Liver (tissue), 9 donors: ENCODE results near the gene PSPN. TPM values are rescaled to one million over a fixed set of nuclear protein-coding genes. Genes with fewer than 3 reads are reported as not detected.

Experiments used
- DNase-seq: peaks from one replicate; pipeline ENCODE4 v3.0.0-alpha.2; 2017; ENCODE audit warnings: low spot score
- H3K27ac ChIP-seq, 2 donors: one replicate each; pipeline ENCODE4 v1.7.0; 2013; ENCODE audit warnings: inconsistent platforms in 2 of 2, low read length in 2 of 2, control low read depth in 1 of 2, low read depth in 1 of 2, mild to moderate bottlenecking in 1 of 2
- H3K27me3 ChIP-seq, 4 donors: one replicate each; pipeline versions ENCODE4 v1.6.1 to v1.7.0; 2013; ENCODE audit warnings: low read length in 3 of 4, inconsistent platforms in 1 of 4, mild to moderate bottlenecking in 1 of 4, moderate library complexity in 1 of 4; ENCODE audit not compliant: control insufficient read depth in 4 of 4, insufficient read depth in 4 of 4
- H3K36me3 ChIP-seq, 4 donors: one replicate each; pipeline versions ENCODE4 v1.6.1 to v1.7.0; 2013; ENCODE audit warnings: low read length in 3 of 4, mild to moderate bottlenecking in 3 of 4, low read depth in 1 of 4, moderate library complexity in 1 of 4; ENCODE audit not compliant: control insufficient read depth in 4 of 4, insufficient read depth in 3 of 4
- H3K4me1 ChIP-seq, 4 donors: one replicate each; pipeline versions ENCODE4 v1.6.1 to v1.7.0; 2013; ENCODE audit warnings: low read length in 3 of 4, mild to moderate bottlenecking in 3 of 4, moderate library complexity in 1 of 4; ENCODE audit not compliant: control insufficient read depth in 4 of 4, insufficient read depth in 4 of 4
- H3K4me3 ChIP-seq, 3 donors: one replicate each; pipeline versions ENCODE4 v1.6.1 to v1.7.0; 2013; ENCODE audit warnings: low read length in 3 of 3, control low read depth in 1 of 3, low read depth in 1 of 3, mild to moderate bottlenecking in 1 of 3
- H3K9ac ChIP-seq, 2 donors: one replicate each; pipeline ENCODE4 v1.7.0; 2013; ENCODE audit warnings: low read length in 2 of 2, mild to moderate bottlenecking in 2 of 2, moderate library complexity in 2 of 2, control low read depth in 1 of 2, low read depth in 1 of 2
- H3K9me3 ChIP-seq, 4 donors: one replicate each; pipeline versions ENCODE4 v1.6.1 to v1.7.0; 2013; ENCODE audit warnings: low read length in 3 of 4; ENCODE audit not compliant: control insufficient read depth in 4 of 4
- EGR1 ChIP-seq, 2 donors: IDR thresholded peaks; 2 replicates each; pipeline ENCODE4 v1.6.1; 2016 to 2018; ENCODE audit warnings: antibody characterized with exemption in 2 of 2, low read depth in 2 of 2
- FOXA1 ChIP-seq: IDR thresholded peaks from 2 replicates; pipeline ENCODE4 v1.6.1; 2016; ENCODE audit warnings: antibody characterized with exemption
- GABPA ChIP-seq, 2 donors: IDR thresholded peaks in 1 of 2; conservative IDR thresholded peaks in 1 of 2; 2 replicates each; pipeline ENCODE4 v1.6.1; 2016; ENCODE audit warnings: antibody characterized with exemption in 2 of 2, mild to moderate bottlenecking in 1 of 2, moderate library complexity in 1 of 2
- JUND ChIP-seq, 2 donors: IDR thresholded peaks; 2 replicates each; pipeline ENCODE4 v1.6.1; 2016; ENCODE audit warnings: antibody characterized with exemption in 2 of 2
- RXRA ChIP-seq, 2 donors: IDR thresholded peaks; 2 replicates each; pipeline ENCODE4 v1.6.1; 2017 to 2018; ENCODE audit warnings: antibody characterized with exemption in 2 of 2, mild to moderate bottlenecking in 1 of 2
- SP1 ChIP-seq: IDR thresholded peaks from 2 replicates; pipeline ENCODE4 v1.6.1; 2018; ENCODE audit warnings: antibody characterized with exemption, mild to moderate bottlenecking
- TAF1 ChIP-seq: conservative IDR thresholded peaks from 2 replicates; pipeline ENCODE4 v1.6.1; 2016; ENCODE audit warnings: antibody characterized with exemption, mild to moderate bottlenecking
- YY1 ChIP-seq: IDR thresholded peaks from 2 replicates; pipeline ENCODE4 v1.6.1; 2016; ENCODE audit warnings: antibody characterized with exemption, mild to moderate bottlenecking
- WGBS: extraction: QIAGEN DNeasy Blood & Tissue Kit; methylation state at CpG from one replicate; pipeline ENCODE4 v1.1.7; 2013; 5-methylcytosine and 5-hydroxymethylcytosine counted together
- polyA plus RNA-seq, 2 donors: library from polyadenylated mRNA; stranded (reverse) in 1 of 2; unstranded in 1 of 2; fragments of 200-250 nt in 1 of 2; fragments of >200 nt in 1 of 2; fragmentation: Nextera tagmentation in 1 of 2; extraction: Ambion mirVana in 1 of 2; gene quantifications; one replicate each; pipeline versions ENCODE4 v1.2.1 to v1.2.3, GENCODE V29; 2013 to 2015
- total RNA-seq, 2 donors: library from RNA; depleted of rRNA; stranded (reverse); fragments of >200 nt; gene quantifications; one replicate each; pipeline ENCODE4 v1.2.3, GENCODE V29; 2014
- TF ChIP-seq, protein P1 (sequence below): IDR thresholded peaks from 2 replicates; pipeline ENCODE4 v1.6.1; 2016; ENCODE audit warnings: antibody characterized with exemption
- TF ChIP-seq, protein P2 (sequence below): IDR thresholded peaks from 2 replicates; pipeline ENCODE4 v1.6.1; 2016; ENCODE audit warnings: antibody characterized with exemption
- TF ChIP-seq, protein P3 (sequence below): IDR thresholded peaks from 2 replicates; pipeline ENCODE4 v1.6.1; 2016; ENCODE audit warnings: antibody characterized with exemption, mild to moderate bottlenecking
- TF ChIP-seq, protein P4 (sequence below): fragments of 150-350 bp; IDR thresholded peaks from 2 replicates; pipeline ENCODE4 v1.5.1; 2017; ENCODE audit warnings: improper control_type of control experiment, low read depth, low read length; ENCODE audit not compliant: missing input control
- donor health status: healthy.
- donor health status: healthy.
- donor health status: healthy.
- donor health status: healthy.
- donor health status: healthy.

PSPN gene
- total and polyA plus RNA-seq, 4 donors = 0.51 to 0.75 (median 0.62) TPM

DNA sequence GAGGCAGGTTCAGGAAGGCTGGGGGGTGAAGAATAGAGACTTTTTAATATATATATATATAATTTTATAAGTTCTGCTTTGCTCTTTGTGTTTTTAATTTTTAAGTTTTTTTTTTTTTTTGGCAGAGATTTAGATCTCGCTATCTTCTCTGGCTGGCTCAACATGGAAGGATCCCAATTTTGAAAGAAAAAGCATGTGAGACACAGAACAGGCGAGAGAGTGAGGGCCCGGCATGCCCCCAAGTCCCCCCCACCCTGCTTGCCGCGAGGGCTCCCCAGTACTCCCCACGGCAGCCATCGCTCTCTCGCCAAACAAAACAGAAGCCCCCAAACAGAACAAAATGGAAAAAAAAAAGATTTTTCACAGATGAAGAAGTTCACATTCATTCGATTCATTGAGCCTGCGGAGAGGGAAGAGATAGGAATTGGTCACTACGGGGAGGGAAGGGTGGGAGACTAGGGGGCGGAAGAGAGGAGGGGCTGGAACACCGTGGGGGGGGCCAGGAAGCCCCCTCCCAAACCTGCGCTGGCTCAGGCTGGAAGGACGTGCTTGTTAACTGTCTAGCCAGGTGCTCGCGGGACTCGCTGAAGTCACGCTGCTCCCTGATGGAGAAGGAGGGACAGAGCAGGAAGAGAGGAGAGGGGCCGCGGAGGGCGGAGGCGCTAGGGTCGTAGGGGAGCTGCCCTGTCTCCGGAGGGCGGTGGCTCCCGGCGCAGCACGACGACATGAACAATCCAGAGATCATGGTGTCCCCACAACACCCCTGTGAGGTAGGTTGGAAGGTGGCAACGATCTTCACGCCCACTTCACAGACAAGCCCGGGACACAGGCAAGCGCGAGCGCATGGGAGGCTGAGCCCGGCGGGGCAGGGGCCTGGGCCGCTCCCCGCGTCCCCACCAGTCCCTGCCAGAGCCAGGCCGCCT is 38.2 kb upstream of the PSPN start:
- H3K36me3 ChIP-seq = peaks cover 16 to 48% (median 30%) of the 10 kb centered on the region in 4 donors
- H3K27me3 ChIP-seq = no peaks in the 10 kb centered on the region
- TF ChIP-seq TAF1 = no peak
- no peak for TF ChIP-seq SP1
- no peak for TF ChIP-seq RXRA (IDR thresholded peaks at IDR 0.05)
- no peak for TF ChIP-seq JUND (IDR thresholded peaks at IDR 0.05)
- no peak for TF ChIP-seq EGR1 (IDR thresholded peaks at IDR 0.05; ENCODE audit: low read depth in 2 of 2)
- no peak for TF ChIP-seq GABPA (IDR thresholded peaks at IDR 0.05 in 1 of 2, conservative IDR thresholded peaks at IDR 0.05 in 1 of 2)
- TF ChIP-seq YY1 = no peak
- no peak overlapping the region for H3K4me3 ChIP-seq
- WGBS = 86% methylated on average over 42 of the region's 42 CpGs
- no peak overlapping the region for H3K27ac ChIP-seq
- DNase-seq = no peak
- H3K9ac ChIP-seq = no peak overlapping the region
- H3K9me3 ChIP-seq = no peaks in the 10 kb centered on the region
- no peaks in the 10 kb centered on the region for H3K4me1 ChIP-seq

DNA sequence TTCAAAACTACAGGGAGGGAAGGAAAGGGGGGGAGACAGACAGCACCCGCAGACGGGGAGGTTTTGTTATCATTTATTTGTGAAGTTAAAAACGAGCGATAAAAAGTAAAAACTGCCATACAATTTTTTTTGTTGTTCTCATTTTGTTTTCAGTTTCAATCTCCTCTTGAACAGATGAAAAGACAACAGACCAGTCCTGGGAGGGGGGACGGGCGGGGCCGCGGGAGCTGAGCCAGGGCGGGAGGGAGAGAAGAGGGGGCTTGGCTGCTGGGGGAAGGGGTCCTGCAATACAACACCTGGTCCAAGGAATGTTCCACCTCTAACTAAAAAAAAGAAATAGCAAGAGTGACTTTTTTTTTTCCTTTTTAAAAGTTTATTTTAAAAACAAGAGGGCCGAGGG is 37.6 kb upstream of the PSPN start:
- WGBS = 70% methylated on average over 10 of the region's 10 CpGs
- no peaks in the 10 kb centered on the region for H3K27me3 ChIP-seq
- H3K9ac ChIP-seq = no peak overlapping the region
- no peaks in the 10 kb centered on the region for H3K9me3 ChIP-seq
- DNase-seq = no peak
- H3K4me3 ChIP-seq = no peak overlapping the region
- TF ChIP-seq FOXA1 = no peak
- TF ChIP-seq TAF1 = no peak
- no peak for TF ChIP-seq JUND (IDR thresholded peaks at IDR 0.05)
- TF ChIP-seq, protein P1, sequence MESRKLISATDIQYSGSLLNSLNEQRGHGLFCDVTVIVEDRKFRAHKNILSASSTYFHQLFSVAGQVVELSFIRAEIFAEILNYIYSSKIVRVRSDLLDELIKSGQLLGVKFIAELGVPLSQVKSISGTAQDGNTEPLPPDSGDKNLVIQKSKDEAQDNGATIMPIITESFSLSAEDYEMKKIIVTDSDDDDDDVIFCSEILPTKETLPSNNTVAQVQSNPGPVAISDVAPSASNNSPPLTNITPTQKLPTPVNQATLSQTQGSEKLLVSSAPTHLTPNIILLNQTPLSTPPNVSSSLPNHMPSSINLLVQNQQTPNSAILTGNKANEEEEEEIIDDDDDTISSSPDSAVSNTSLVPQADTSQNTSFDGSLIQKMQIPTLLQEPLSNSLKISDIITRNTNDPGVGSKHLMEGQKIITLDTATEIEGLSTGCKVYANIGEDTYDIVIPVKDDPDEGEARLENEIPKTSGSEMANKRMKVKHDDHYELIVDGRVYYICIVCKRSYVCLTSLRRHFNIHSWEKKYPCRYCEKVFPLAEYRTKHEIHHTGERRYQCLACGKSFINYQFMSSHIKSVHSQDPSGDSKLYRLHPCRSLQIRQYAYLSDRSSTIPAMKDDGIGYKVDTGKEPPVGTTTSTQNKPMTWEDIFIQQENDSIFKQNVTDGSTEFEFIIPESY = no peak
- TF ChIP-seq, protein P2, sequence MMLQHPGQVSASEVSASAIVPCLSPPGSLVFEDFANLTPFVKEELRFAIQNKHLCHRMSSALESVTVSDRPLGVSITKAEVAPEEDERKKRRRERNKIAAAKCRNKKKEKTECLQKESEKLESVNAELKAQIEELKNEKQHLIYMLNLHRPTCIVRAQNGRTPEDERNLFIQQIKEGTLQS = no peak
- TF ChIP-seq GABPA (IDR thresholded peaks at IDR 0.05 in 1 of 2, conservative IDR thresholded peaks at IDR 0.05 in 1 of 2) = no peak
- TF ChIP-seq, protein P3, sequence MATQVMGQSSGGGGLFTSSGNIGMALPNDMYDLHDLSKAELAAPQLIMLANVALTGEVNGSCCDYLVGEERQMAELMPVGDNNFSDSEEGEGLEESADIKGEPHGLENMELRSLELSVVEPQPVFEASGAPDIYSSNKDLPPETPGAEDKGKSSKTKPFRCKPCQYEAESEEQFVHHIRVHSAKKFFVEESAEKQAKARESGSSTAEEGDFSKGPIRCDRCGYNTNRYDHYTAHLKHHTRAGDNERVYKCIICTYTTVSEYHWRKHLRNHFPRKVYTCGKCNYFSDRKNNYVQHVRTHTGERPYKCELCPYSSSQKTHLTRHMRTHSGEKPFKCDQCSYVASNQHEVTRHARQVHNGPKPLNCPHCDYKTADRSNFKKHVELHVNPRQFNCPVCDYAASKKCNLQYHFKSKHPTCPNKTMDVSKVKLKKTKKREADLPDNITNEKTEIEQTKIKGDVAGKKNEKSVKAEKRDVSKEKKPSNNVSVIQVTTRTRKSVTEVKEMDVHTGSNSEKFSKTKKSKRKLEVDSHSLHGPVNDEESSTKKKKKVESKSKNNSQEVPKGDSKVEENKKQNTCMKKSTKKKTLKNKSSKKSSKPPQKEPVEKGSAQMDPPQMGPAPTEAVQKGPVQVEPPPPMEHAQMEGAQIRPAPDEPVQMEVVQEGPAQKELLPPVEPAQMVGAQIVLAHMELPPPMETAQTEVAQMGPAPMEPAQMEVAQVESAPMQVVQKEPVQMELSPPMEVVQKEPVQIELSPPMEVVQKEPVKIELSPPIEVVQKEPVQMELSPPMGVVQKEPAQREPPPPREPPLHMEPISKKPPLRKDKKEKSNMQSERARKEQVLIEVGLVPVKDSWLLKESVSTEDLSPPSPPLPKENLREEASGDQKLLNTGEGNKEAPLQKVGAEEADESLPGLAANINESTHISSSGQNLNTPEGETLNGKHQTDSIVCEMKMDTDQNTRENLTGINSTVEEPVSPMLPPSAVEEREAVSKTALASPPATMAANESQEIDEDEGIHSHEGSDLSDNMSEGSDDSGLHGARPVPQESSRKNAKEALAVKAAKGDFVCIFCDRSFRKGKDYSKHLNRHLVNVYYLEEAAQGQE = no peak
- TF ChIP-seq, protein P4, sequence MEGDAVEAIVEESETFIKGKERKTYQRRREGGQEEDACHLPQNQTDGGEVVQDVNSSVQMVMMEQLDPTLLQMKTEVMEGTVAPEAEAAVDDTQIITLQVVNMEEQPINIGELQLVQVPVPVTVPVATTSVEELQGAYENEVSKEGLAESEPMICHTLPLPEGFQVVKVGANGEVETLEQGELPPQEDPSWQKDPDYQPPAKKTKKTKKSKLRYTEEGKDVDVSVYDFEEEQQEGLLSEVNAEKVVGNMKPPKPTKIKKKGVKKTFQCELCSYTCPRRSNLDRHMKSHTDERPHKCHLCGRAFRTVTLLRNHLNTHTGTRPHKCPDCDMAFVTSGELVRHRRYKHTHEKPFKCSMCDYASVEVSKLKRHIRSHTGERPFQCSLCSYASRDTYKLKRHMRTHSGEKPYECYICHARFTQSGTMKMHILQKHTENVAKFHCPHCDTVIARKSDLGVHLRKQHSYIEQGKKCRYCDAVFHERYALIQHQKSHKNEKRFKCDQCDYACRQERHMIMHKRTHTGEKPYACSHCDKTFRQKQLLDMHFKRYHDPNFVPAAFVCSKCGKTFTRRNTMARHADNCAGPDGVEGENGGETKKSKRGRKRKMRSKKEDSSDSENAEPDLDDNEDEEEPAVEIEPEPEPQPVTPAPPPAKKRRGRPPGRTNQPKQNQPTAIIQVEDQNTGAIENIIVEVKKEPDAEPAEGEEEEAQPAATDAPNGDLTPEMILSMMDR = no peak
- TF ChIP-seq SP1 = no peak
- no peak for TF ChIP-seq EGR1 (IDR thresholded peaks at IDR 0.05; ENCODE audit: low read depth in 2 of 2)
- peaks cover 16 to 41% (median 24%) of the 10 kb centered on the region in 4 donors for H3K36me3 ChIP-seq
- no peak overlapping the region for H3K27ac ChIP-seq
- no peaks in the 10 kb centered on the region for H3K4me1 ChIP-seq
